ENCODE measurements around the gene KCNMA1. TPM values are rescaled to one million over a fixed set of nuclear protein-coding genes. Genes with fewer than 3 reads are reported as not detected.

Gene KCNMA1
- total RNA-seq, 3 donors from 2014 or later (not counting 1 experiment from before 2014, with no cell fraction given) = 0.40 to 1.8 (median 0.63) TPM

- Mint-ChIP-seq H3K36me3 (no peaks in the 10 kb centered on the region), H3K27me3 (ENCODE audit: low read depth in 2 of 2) (peaks cover 0 to 7% of the 10 kb centered on the region in 2 donors), H3K4me3 (no peak overlapping the region), H3K9me3 (no peaks in the 10 kb centered on the region), H3K4me1 (peaks cover 0 to 3% of the 10 kb centered on the region in 2 donors), H3K27ac (no peak overlapping the region)
- 81% methylated on average over 8 of the region's 9 CpGs for WGBS (ENCODE audit: insufficient coverage)
- H3K9me3 ChIP-seq (ENCODE audit: control insufficient read depth, insufficient read depth, low read length) = no peaks in the 10 kb centered on the region
- H3K36me3 ChIP-seq (ENCODE audit: control insufficient read depth, insufficient read depth, low read length) = no peaks in the 10 kb centered on the region
- ATAC-seq (no peak), DNase-seq (no peak)
- no peaks in the 10 kb centered on the region for H3K27me3 ChIP-seq (ENCODE audit: control insufficient read depth, insufficient read depth, low read length)
- no peaks in the 10 kb centered on the region for H3K4me1 ChIP-seq (ENCODE audit: control insufficient read depth, insufficient read depth, low read length)
- H3K4me3 ChIP-seq (ENCODE audit: low read length) = no peak overlapping the region
- TF ChIP-seq CTCF (IDR thresholded peaks at IDR 0.05) = no peak
- H3K27ac ChIP-seq (ENCODE audit: low read length) = no peak overlapping the region
- intact Hi-C loops (cut with micrococcal nuclease) = no loop called here
Measured at GRCh38 chr10:77410523-77410922, 227.1 kb downstream of the KCNMA1 start.

DNA sequence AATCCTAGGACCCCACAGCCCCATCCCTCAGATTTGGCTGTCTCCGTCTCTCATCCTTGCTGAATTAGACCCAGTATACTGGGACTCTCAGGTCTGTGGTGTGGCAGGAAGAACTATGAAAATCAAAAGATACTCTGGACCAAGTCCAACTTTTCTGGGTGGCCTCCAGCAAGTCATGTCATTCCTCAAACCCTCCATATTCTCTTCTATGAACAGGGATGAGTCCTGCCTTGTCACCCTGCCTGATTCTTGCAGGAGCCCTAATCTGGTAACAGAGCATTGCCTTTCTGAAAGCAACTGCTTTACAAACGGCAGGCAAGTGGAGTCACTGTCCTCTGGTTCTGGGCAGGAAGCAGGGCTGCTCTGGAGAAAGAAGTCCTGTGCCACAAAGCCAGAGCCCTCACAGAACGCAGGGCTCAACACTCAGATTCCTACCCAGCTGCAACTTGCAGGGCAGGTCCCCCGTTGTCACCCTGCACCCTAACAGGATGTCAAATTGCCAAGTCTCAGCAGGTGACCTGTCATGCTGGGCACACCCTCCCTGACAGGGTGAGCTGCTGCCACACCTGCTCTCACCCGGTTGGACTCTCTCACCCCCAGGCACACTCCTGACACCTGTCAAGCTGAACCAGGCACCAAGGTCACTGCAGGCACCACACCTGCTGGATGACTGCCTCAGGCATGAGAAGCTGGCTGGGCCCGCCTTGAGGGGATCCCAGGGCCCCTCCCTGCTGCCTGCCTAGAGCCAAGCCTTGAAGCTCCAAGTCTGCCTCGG is 227.7 kb downstream of the KCNMA1 start:
- intact Hi-C loops (cut with micrococcal nuclease) = no loop called here
- no peaks in the 10 kb centered on the region for H3K4me1 ChIP-seq (ENCODE audit: control insufficient read depth, insufficient read depth, low read length)
- Mint-ChIP-seq H3K9me3 (no peaks in the 10 kb centered on the region), H3K27ac (no peak overlapping the region), H3K27me3 (ENCODE audit: low read depth in 2 of 2) (peaks cover 0 to 7% of the 10 kb centered on the region in 2 donors), H3K4me1 (peaks cover 0 to 4% of the 10 kb centered on the region in 2 donors), H3K36me3 (no peaks in the 10 kb centered on the region), H3K4me3 (no peak overlapping the region)
- H3K36me3 ChIP-seq (ENCODE audit: control insufficient read depth, insufficient read depth, low read length) = no peaks in the 10 kb centered on the region
- ATAC-seq = no peak
- H3K27me3 ChIP-seq (ENCODE audit: control insufficient read depth, insufficient read depth, low read length) = no peaks in the 10 kb centered on the region
- no peak for TF ChIP-seq CTCF (IDR thresholded peaks at IDR 0.05)
- no peaks in the 10 kb centered on the region for H3K9me3 ChIP-seq (ENCODE audit: control insufficient read depth, insufficient read depth, low read length)
- H3K4me3 ChIP-seq (ENCODE audit: low read length) = no peak overlapping the region
- H3K27ac ChIP-seq (ENCODE audit: low read length) = no peak overlapping the region
- no peak for DNase-seq
- WGBS (ENCODE audit: insufficient coverage) = 70% methylated on average over 7 of the region's 7 CpGs

GRCh38 chr10:77408259-77408658 is 229.3 kb downstream of the KCNMA1 start:
- ATAC-seq (no peak), DNase-seq (no peak)
- no peaks in the 10 kb centered on the region for H3K36me3 ChIP-seq (ENCODE audit: control insufficient read depth, insufficient read depth, low read length)
- Mint-ChIP-seq H3K4me3 (no peak overlapping the region), H3K4me1 (peaks cover 0 to 4% of the 10 kb centered on the region in 2 donors), H3K27ac (no peak overlapping the region), H3K9me3 (no peaks in the 10 kb centered on the region), H3K27me3 (ENCODE audit: low read depth in 2 of 2) (peaks cover 0 to 7% of the 10 kb centered on the region in 2 donors), H3K36me3 (no peaks in the 10 kb centered on the region)
- H3K27ac ChIP-seq (ENCODE audit: low read length) = no peak overlapping the region
- TF ChIP-seq CTCF (IDR thresholded peaks at IDR 0.05) = no peak
- H3K4me3 ChIP-seq (ENCODE audit: low read length) = no peak overlapping the region
- H3K27me3 ChIP-seq (ENCODE audit: control insufficient read depth, insufficient read depth, low read length) = no peaks in the 10 kb centered on the region
- H3K9me3 ChIP-seq (ENCODE audit: control insufficient read depth, insufficient read depth, low read length) = no peaks in the 10 kb centered on the region
- 86% methylated on average over 8 of the region's 8 CpGs for WGBS (ENCODE audit: insufficient coverage)
- intact Hi-C loops (cut with micrococcal nuclease) = no loop called here
- H3K4me1 ChIP-seq (ENCODE audit: control insufficient read depth, insufficient read depth, low read length) = no peaks in the 10 kb centered on the region
